B cell (primary cell): ENCODE measurements around the gene WDR82.

Source experiments
- EZH2 ChIP-seq: IDR thresholded peaks from 2 replicates; pipeline ENCODE4 v1.6.1; 2012; ENCODE audit warnings: borderline replicate concordance, low read depth, mild to moderate bottlenecking, moderate library complexity, low read length; ENCODE audit not compliant: insufficient read depth, poor library complexity, severe bottlenecking
- TF ChIP-seq, protein P1 (sequence below): fragments of 200-600 bp; IDR thresholded peaks from one replicate; pipeline ENCODE4 v1.8.0; 2022; ENCODE audit warnings: antibody characterized with exemption, mild to moderate bottlenecking

DNA sequence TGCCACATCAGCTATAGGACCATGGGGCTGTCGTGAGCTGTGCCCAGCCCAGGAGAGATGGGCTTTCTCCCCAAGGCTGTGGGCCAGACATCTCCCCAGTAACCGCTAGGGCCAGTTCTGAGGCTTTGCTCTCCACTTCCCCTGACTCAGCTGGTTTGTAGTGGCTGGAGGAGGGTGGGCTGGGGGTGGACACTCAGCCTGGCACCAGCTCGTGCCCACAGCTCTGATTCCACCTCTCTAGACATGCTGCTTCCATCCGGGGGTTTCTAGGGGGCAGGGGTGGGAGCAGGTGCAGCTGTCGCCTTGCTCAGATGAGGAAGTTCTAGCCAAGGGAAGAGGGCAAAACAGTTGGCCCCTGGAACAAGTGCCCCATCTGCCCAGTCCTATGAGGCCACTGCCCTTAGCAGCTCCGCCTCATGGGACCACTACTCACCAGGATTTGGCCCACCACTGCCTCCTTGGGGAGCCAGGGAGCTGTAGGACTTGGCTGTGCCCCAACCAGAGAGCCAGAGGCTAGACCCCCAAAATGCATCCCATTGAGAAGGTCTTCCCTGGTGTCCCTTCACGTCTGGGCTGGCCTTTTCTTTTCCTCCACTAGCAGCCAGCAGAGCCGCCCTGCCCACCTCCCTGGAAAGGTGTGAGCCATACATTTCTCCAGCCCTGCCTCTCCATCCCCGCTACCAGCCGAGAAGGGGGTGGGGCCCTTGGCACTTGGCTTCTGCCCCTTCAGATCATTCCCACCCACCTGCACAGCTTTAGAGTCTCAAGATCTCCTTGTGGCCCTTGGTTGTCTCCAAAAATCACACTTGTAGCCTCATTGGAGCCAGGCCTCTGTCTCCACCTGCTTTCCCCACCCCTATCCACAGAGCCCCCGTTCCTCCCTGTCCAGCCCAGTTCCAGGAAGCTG lies 19.0 kb upstream of the WDR82 start:
- TF ChIP-seq, protein P1, sequence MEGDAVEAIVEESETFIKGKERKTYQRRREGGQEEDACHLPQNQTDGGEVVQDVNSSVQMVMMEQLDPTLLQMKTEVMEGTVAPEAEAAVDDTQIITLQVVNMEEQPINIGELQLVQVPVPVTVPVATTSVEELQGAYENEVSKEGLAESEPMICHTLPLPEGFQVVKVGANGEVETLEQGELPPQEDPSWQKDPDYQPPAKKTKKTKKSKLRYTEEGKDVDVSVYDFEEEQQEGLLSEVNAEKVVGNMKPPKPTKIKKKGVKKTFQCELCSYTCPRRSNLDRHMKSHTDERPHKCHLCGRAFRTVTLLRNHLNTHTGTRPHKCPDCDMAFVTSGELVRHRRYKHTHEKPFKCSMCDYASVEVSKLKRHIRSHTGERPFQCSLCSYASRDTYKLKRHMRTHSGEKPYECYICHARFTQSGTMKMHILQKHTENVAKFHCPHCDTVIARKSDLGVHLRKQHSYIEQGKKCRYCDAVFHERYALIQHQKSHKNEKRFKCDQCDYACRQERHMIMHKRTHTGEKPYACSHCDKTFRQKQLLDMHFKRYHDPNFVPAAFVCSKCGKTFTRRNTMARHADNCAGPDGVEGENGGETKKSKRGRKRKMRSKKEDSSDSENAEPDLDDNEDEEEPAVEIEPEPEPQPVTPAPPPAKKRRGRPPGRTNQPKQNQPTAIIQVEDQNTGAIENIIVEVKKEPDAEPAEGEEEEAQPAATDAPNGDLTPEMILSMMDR: no peak
- TF ChIP-seq EZH2: no peak
